ENCODE measurements around the gene PRR30.

The PRR30 gene

GRCh38 chr2:27100036-27100435 is 39.2 kb downstream of the PRR30 start:
- TF ChIP-seq, protein P1, sequence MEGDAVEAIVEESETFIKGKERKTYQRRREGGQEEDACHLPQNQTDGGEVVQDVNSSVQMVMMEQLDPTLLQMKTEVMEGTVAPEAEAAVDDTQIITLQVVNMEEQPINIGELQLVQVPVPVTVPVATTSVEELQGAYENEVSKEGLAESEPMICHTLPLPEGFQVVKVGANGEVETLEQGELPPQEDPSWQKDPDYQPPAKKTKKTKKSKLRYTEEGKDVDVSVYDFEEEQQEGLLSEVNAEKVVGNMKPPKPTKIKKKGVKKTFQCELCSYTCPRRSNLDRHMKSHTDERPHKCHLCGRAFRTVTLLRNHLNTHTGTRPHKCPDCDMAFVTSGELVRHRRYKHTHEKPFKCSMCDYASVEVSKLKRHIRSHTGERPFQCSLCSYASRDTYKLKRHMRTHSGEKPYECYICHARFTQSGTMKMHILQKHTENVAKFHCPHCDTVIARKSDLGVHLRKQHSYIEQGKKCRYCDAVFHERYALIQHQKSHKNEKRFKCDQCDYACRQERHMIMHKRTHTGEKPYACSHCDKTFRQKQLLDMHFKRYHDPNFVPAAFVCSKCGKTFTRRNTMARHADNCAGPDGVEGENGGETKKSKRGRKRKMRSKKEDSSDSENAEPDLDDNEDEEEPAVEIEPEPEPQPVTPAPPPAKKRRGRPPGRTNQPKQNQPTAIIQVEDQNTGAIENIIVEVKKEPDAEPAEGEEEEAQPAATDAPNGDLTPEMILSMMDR (IDR thresholded peaks at IDR 0.05; ENCODE audit: low read depth, low read length), result no peak
- H3K4me3 ChIP-seq (ENCODE audit: low read depth, low read length), result no peak overlapping the region

DNA sequence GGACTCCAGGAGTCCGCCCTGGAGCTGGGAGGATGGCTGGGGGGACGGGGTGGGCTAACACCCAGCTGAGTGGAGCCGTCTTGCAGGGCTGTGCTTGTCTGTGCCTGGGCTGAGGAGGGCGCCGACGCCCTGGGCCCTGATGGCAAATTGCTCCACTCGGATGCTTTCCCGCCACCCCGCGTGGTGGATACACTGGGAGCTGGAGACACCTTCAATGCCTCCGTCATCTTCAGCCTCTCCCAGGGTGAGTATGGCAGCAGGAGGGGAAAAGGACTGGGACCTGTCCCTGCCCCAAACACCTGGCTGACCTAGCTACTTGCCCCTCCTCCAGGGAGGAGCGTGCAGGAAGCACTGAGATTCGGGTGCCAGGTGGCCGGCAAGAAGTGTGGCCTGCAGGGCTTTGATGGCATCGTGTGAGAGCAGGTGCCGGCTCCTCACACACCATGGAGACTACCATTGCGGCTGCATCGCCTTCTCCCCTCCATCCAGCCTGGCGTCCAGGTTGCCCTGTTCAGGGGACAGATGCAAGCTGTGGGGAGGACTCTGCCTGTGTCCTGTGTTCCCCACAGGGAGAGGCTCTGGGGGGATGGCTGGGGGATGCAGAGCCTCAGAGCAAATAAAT is 39.8 kb downstream of the PRR30 start:
- no peak overlapping the region for H3K4me3 ChIP-seq (ENCODE audit: low read depth, low read length)
- TF ChIP-seq, protein P1 (IDR thresholded peaks at IDR 0.05; ENCODE audit: low read depth, low read length), result no peak

GRCh38 chr2:27097341-27097740 is 41.9 kb downstream of the PRR30 start:
- TF ChIP-seq, protein P1 (IDR thresholded peaks at IDR 0.05; ENCODE audit: low read depth, low read length), result no peak
- no peak overlapping the region for H3K4me3 ChIP-seq (ENCODE audit: low read depth, low read length)

DNA sequence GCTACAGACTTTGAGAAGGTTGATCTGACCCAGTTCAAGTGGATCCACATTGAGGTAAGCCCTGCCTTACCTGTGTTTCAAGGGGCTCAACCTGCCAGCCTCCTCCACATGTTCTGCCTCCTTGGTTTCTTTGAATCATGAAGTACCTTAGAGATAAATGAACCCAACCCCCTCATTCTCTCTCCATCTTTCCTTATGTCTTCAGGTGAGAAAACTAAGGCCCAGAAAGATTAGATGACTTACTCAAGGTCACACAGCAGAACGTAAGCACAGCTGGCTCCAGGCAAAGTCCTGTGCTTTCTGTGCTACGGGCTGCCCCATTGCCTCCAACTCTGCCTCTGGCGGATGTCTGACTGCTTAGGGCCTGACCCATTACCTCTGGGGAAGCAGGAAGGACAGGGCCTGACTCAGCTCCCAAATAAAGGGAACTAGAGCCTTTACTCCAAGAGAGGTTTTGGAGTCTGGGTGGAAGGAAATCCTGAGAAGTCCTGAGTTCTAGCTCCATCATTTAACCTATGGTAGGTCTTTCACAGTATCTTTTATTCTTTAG is 42.4 kb downstream of the PRR30 start:
- TF ChIP-seq, protein P1 (IDR thresholded peaks at IDR 0.05; ENCODE audit: low read depth, low read length), result no peak
- no peak overlapping the region for H3K4me3 ChIP-seq (ENCODE audit: low read depth, low read length)

DNA sequence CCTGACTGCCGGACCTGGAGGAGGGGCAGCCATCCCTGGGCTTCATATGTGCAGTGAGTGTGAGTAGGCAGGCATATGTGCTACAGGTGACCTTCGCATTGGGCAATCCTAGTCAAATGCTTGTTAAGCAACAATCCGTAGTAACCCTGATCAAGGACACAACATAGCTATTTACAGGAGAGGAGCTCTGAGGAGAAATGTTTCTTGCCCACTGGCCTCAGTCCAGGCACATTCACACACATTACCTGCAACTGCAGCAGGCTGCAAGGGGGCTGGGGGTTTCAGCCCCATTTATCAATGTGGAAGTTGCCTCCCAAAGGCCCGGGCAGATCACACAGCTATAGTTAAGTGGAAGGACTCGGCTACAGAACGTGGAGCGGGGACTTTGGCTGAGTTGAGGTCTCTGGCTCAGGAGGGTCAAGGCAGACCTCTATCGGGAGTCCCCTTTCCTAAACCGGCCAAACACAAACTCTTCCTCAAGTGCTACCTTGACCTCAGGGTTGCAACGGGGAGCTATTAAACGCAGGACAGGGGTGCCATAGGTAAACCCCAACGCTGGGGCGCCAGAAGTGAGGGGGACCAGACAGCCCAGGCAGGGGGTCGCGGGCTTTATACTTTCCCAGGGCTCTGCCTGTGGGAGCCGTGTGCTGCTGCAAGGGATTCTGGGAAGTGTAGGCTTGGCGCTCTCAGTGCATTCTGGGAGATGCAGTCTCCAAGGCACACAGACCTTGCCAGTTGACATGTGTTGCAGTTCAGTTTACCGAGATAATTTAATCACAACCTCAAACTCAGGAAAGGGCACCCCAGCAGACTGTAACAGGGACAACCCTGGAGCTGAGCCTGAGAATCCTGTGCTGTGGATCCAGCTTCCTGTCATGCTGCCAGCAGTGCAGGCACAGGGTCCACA is 43.2 kb downstream of the PRR30 start:
- TF ChIP-seq, protein P1 (IDR thresholded peaks at IDR 0.05; ENCODE audit: low read depth, low read length), result no peak
- H3K4me3 ChIP-seq (ENCODE audit: low read depth, low read length), result peak overlapping the region; percentile 39

- TF ChIP-seq, protein P1 (IDR thresholded peaks at IDR 0.05; ENCODE audit: low read depth, low read length), result no peak
- no peak overlapping the region for H3K4me3 ChIP-seq (ENCODE audit: low read depth, low read length)
Measured at GRCh38 chr2:27095427-27095744, 43.8 kb downstream of the PRR30 start.
